H9 (cell line): ENCODE results near the gene HOXD8. TPM values are rescaled to one million over a fixed set of nuclear protein-coding genes. Genes with fewer than 3 reads are reported as not detected.
A peak's percentile ranks its signal among the peaks of the same experiment; 100 is the strongest.

Experiments used
- DNase-seq: peaks from one replicate; pipeline ENCODE4 v3.0.0-alpha.2; 2017
- H2AFZ ChIP-seq: one replicate; pipeline ENCODE4 v1.6.1; 2013; ENCODE audit warnings: mild to moderate bottlenecking, low read length, control low read depth, moderate library complexity
- H2AK5ac ChIP-seq: 2 replicates; pipeline ENCODE4 v1.6.1; 2013; ENCODE audit warnings: low read length, control low read depth, mixed read lengths; ENCODE audit not compliant: insufficient read length
- H2BK120ac ChIP-seq: one replicate; pipeline ENCODE4 v1.6.1; 2013; ENCODE audit warnings: low read depth, mild to moderate bottlenecking, low read length, control low read depth, inconsistent platforms; ENCODE audit not compliant: poor library complexity, severe bottlenecking
- H2BK12ac ChIP-seq: 2 replicates; pipeline ENCODE4 v1.6.1; 2013; ENCODE audit warnings: low read length, control low read depth, mixed read lengths, low read depth; ENCODE audit not compliant: insufficient read length
- H2BK15ac ChIP-seq: 2 replicates; pipeline ENCODE4 v1.6.1; 2013; ENCODE audit warnings: low read depth, low read length, control low read depth
- H2BK20ac ChIP-seq: one replicate; pipeline ENCODE4 v1.6.1; 2013; ENCODE audit warnings: low read depth, mild to moderate bottlenecking, low read length, control low read depth, inconsistent platforms; ENCODE audit not compliant: poor library complexity, severe bottlenecking
- H2BK5ac ChIP-seq: 2 replicates; pipeline ENCODE4 v1.6.1; 2013; ENCODE audit warnings: low read length, control low read depth, mixed read lengths; ENCODE audit not compliant: insufficient read length
- H3K14ac ChIP-seq: 2 replicates; pipeline ENCODE4 v1.6.1; 2013; ENCODE audit warnings: low read length, control low read depth; ENCODE audit not compliant: insufficient read depth
- H3K18ac ChIP-seq: 2 replicates; pipeline ENCODE4 v1.6.1; 2013; ENCODE audit warnings: low read depth, mild to moderate bottlenecking, mixed read lengths, low read length, control low read depth; ENCODE audit not compliant: insufficient read length
- H3K23ac ChIP-seq: 2 replicates; pipeline ENCODE4 v1.6.1; 2013; ENCODE audit warnings: low read length, control low read depth, mixed read lengths, low read depth; ENCODE audit not compliant: insufficient read length
- H3K23me2 ChIP-seq: 2 replicates; pipeline ENCODE4 v1.6.1; 2013; ENCODE audit warnings: low read depth, mild to moderate bottlenecking, mixed read lengths, low read length, control low read depth; ENCODE audit not compliant: insufficient read length, poor library complexity, severe bottlenecking
- H3K27ac ChIP-seq: 2 replicates; pipeline ENCODE4 v1.5.1; 2013; ENCODE audit warnings: low read length, control low read depth, mixed read lengths, low read depth; ENCODE audit not compliant: insufficient read length
- H3K27me3 ChIP-seq: 2 replicates; pipeline ENCODE4 v1.6.1; 2013; ENCODE audit warnings: low read length, control low read depth, inconsistent platforms; ENCODE audit not compliant: insufficient read depth
- H3K4ac ChIP-seq: 2 replicates; pipeline ENCODE4 v1.6.1; 2013; ENCODE audit warnings: low read depth, mild to moderate bottlenecking, control low read depth, inconsistent platforms, low read length, moderate library complexity
- H3K4me1 ChIP-seq: 2 replicates; pipeline ENCODE4 v1.6.1; 2013; ENCODE audit warnings: low read length, control low read depth, inconsistent platforms; ENCODE audit not compliant: insufficient read depth
- H3K4me2 ChIP-seq: 2 replicates; pipeline ENCODE4 v1.6.1; 2013; ENCODE audit warnings: low read length, control low read depth, mixed read lengths; ENCODE audit not compliant: insufficient read length, insufficient read depth
- H3K56ac ChIP-seq: 2 replicates; pipeline ENCODE4 v1.6.1; 2013; ENCODE audit warnings: low read depth, mild to moderate bottlenecking, mixed read lengths, low read length, control low read depth; ENCODE audit not compliant: insufficient read length
- H3K79me1 ChIP-seq: 2 replicates; pipeline ENCODE4 v1.6.1; 2013; ENCODE audit warnings: low read depth, mild to moderate bottlenecking, moderate library complexity, low read length, control low read depth, inconsistent platforms; ENCODE audit not compliant: insufficient read depth, poor library complexity, severe bottlenecking
- H3K79me2 ChIP-seq: 2 replicates; pipeline ENCODE4 v1.6.1; 2013; ENCODE audit warnings: low read length, control low read depth, inconsistent platforms; ENCODE audit not compliant: insufficient read depth
- H3K9ac ChIP-seq: 2 replicates; pipeline ENCODE4 v1.6.1; 2013; ENCODE audit warnings: low read length, control low read depth, mixed read lengths; ENCODE audit not compliant: insufficient read length; ENCODE audit errors: extremely low read depth
- H3K9me3 ChIP-seq: one replicate; pipeline ENCODE4 v1.6.1; 2013; ENCODE audit warnings: low read depth, low read length, inconsistent platforms; ENCODE audit not compliant: control insufficient read depth
- H3T11ph ChIP-seq: one replicate; pipeline ENCODE4 v1.6.1; 2013; ENCODE audit warnings: mild to moderate bottlenecking, low read length, control low read depth, inconsistent platforms
- H4K20me1 ChIP-seq: one replicate; pipeline ENCODE4 v1.6.1; 2013; ENCODE audit not compliant: control insufficient read depth, insufficient read length, insufficient read depth
- H4K5ac ChIP-seq: 2 replicates; pipeline ENCODE4 v1.6.1; 2013; ENCODE audit warnings: low read depth, mild to moderate bottlenecking, mixed read lengths, low read length, control low read depth; ENCODE audit not compliant: insufficient read length
- H4K8ac ChIP-seq: replicated peaks from 2 replicates; pipeline ENCODE4 v1.6.1; 2013; ENCODE audit warnings: low read length, control low read depth, mixed read lengths, low read depth; ENCODE audit not compliant: insufficient read length
- H4K91ac ChIP-seq: 2 replicates; pipeline ENCODE4 v1.6.1; 2013; ENCODE audit warnings: low read depth, mild to moderate bottlenecking, moderate library complexity, mixed read lengths, low read length, control low read depth; ENCODE audit not compliant: insufficient read length
- H3K27ac Mint-ChIP-seq, 3 experiments: 2 replicates in 2 of 3; 3 replicates in 1 of 3; pipeline ENCODE4 v1.8.0; 2020 to 2021; ENCODE audit warnings: mixed read lengths in 3 of 3, mild to moderate bottlenecking in 1 of 3, moderate library complexity in 1 of 3
- H3K27me3 Mint-ChIP-seq: 2 replicates; pipeline ENCODE4 v1.8.0; 2021; ENCODE audit warnings: low read depth, mild to moderate bottlenecking, moderate library complexity, mixed read lengths
- H3K36me3 Mint-ChIP-seq, 3 experiments: 2 replicates in 2 of 3; 3 replicates in 1 of 3; pipeline ENCODE4 v1.8.0; 2020 to 2021; ENCODE audit warnings: low read depth in 3 of 3, mixed read lengths in 3 of 3; ENCODE audit not compliant: insufficient read depth in 1 of 3
- H3K4me1 Mint-ChIP-seq, 2 experiments: 2 replicates each; pipeline ENCODE4 v1.8.0; 2020; ENCODE audit warnings: mixed read lengths in 2 of 2
- H3K4me3 Mint-ChIP-seq, 2 experiments: 2 replicates in 1 of 2; 3 replicates in 1 of 2; pipeline ENCODE4 v1.8.0; 2020 to 2021; ENCODE audit warnings: mild to moderate bottlenecking in 2 of 2, mixed read lengths in 2 of 2, moderate library complexity in 1 of 2
- H3K9me3 Mint-ChIP-seq, 2 experiments: 2 replicates in 1 of 2; 3 replicates in 1 of 2; pipeline ENCODE4 v1.8.0; 2020; ENCODE audit warnings: mild to moderate bottlenecking in 2 of 2, mixed read lengths in 2 of 2, moderate library complexity in 1 of 2
- CTCF ChIP-seq: fragments of 200-600 bp; sonication (generic); conservative IDR thresholded peaks from 3 replicates; pipeline ENCODE4 v1.8.0; 2021; ENCODE audit warnings: antibody characterized with exemption, mild to moderate bottlenecking
- WGBS: extraction: QIAGEN DNeasy Blood & Tissue Kit; methylation state at CpG from one replicate; pipeline ENCODE4 v1.1.7; 2013; ENCODE audit warnings: missing lambda C conversion rate, low lambda C conversion rate, mixed read lengths; ENCODE audit not compliant: insufficient read length; ENCODE audit errors: extremely low coverage; 5-methylcytosine and 5-hydroxymethylcytosine counted together
- total RNA-seq: library from RNA; stranded (reverse); gene quantifications from 2 replicates; pipeline ENCODE4 v1.2.1, GENCODE V29; 2021

Gene HOXD8
- total RNA-seq, 1 experiment from 2014 or later, result not detected

DNA sequence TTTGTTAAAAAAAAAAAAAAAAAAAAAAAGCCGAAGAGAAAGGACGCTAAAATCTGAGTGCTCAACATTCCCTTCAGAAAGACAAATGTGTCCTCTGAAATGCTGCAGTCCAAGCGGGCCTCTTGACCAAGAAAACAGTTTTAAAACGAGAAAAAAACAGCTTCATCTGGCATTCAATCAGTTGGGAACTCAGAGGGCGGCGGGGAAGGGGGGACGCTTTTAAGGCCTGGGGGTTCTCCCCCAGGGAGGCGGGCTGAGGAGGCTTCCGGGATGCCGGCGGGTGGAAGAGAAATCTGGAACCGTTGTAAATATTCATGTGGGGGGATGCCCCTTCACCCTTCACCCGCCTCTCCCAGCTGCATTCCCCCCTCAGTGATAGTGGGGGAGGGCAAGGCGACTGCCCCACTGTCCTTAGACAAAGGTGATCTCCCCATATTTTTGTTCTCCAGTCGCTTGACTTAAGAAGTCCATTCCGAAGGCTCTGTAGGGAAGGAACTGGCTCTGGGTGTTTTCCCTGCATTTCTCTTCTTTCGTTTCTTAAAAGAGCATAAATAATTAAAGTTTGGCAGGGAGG lies 25.7 kb upstream of the HOXD8 start:
- Histone ChIP-seq H3K18ac (no peak overlapping the region), H2AFZ (no peak overlapping the region), H2BK5ac (no peak overlapping the region), H2BK15ac (no peak overlapping the region), H3K79me2 (no peaks in the 10 kb centered on the region), H3K27ac (no peak overlapping the region), H3K4me2 (no peak overlapping the region), H3K79me1 (no peaks in the 10 kb centered on the region), H2BK20ac (no peak overlapping the region), H4K8ac (no peak overlapping the region), H3K27me3 (peaks cover 93% of the 10 kb centered on the region), H3T11ph (no peak overlapping the region), H3K23ac (no peak overlapping the region), H2BK12ac (no peak overlapping the region), H2AK5ac (no peak overlapping the region), H3K4ac (no peak overlapping the region), H2BK120ac (no peak overlapping the region), H3K23me2 (no peaks in the 10 kb centered on the region), H4K20me1 (no peaks in the 10 kb centered on the region), H3K9ac (no peak overlapping the region), H3K14ac (no peak overlapping the region), H3K9me3 (no peaks in the 10 kb centered on the region), H4K91ac (no peak overlapping the region), H3K4me1 (no peaks in the 10 kb centered on the region), H3K56ac (no peak overlapping the region), H4K5ac (no peak overlapping the region)
- H3K4me1 Mint-ChIP-seq, result peaks cover 19 to 39% of the 10 kb centered on the region in 2 experiments
- no peak for TF ChIP-seq CTCF
- no peak overlapping the region for H3K27ac Mint-ChIP-seq
- DNase-seq, result peak; percentile 44
- no peaks in the 10 kb centered on the region; a peak in 2 of 7 replicates for H3K36me3 Mint-ChIP-seq
- peaks cover 5 to 15% of the 10 kb centered on the region in 2 experiments; a peak in 4 of 5 replicates for H3K9me3 Mint-ChIP-seq
- peak overlapping the region in 1 of 2 experiments; percentile 75; a peak in 1 of 5 replicates for H3K4me3 Mint-ChIP-seq
- peaks cover 96% of the 10 kb centered on the region for H3K27me3 Mint-ChIP-seq
- no CpG with 5 or more reads among the region's 17 CpGs for WGBS
